ENCODE measurements around the gene CENATAC.
A peak's percentile ranks its signal among the peaks of the same experiment; 100 is the strongest.

Gene CENATAC

GRCh38 chr11:119041821-119042514 lies 44.0 kb downstream of the CENATAC start:
- no peak overlapping the region for H3K4ac ChIP-seq (ENCODE audit: low read depth in 1 of 2, low read length in 2 of 2)
- no peak overlapping the region for H4K8ac ChIP-seq (ENCODE audit: low read length)
- no peak overlapping the region for H2AK5ac ChIP-seq (ENCODE audit: low read length, severe bottlenecking)
- no peak overlapping the region for H2AFZ ChIP-seq (ENCODE audit: low read depth, low read length)
- no peak overlapping the region for H2BK120ac ChIP-seq (ENCODE audit: low read depth, low read length)
- H3K9ac ChIP-seq (ENCODE audit: low read length), result no peak overlapping the region
- H4K91ac ChIP-seq (ENCODE audit: low read length), result no peak overlapping the region
- peak; percentile 9 for DNase-seq
- no peak overlapping the region for H3K18ac ChIP-seq (ENCODE audit: low read depth in 1 of 2, low read length in 2 of 2)
- no peak overlapping the region for H2BK15ac ChIP-seq (ENCODE audit: low read depth, poor library complexity, severe bottlenecking)
- peaks cover 26 to 28% of the 10 kb centered on the region in 2 experiments for H3K36me3 ChIP-seq (ENCODE audit: control insufficient read depth in 1 of 2, insufficient read depth in 2 of 2, low read depth in 1 of 2, low read length in 2 of 2)
- H2BK5ac ChIP-seq (ENCODE audit: low read depth, low read length, poor library complexity, severe bottlenecking), result no peak overlapping the region
- H2BK12ac ChIP-seq (ENCODE audit: low read length in 2 of 2), result no peak overlapping the region
- no peaks in the 10 kb centered on the region for H3K9me3 ChIP-seq (ENCODE audit: control insufficient read depth, low read length)
- H3K23ac ChIP-seq (ENCODE audit: low read length in 2 of 2), result no peak overlapping the region
- 81% methylated on average over 3 of the region's 4 CpGs for WGBS
- H3K4me1 ChIP-seq (ENCODE audit: control insufficient read depth, insufficient read depth, low read depth, low read length), result no peaks in the 10 kb centered on the region
- no peak overlapping the region for H3K4me3 ChIP-seq (ENCODE audit: insufficient read depth in 1 of 2, low read depth in 1 of 2, low read length in 2 of 2)
- peaks cover 0 to 4% of the 10 kb centered on the region in 2 experiments for H3K27me3 ChIP-seq (ENCODE audit: control insufficient read depth in 1 of 2, insufficient read depth in 1 of 2, low read length in 2 of 2)
- no peaks in the 10 kb centered on the region for H3K79me1 ChIP-seq (replicated peaks; ENCODE audit: low read length, poor library complexity, severe bottlenecking)
- no peak overlapping the region for H3K4me2 ChIP-seq (ENCODE audit: low read length, poor library complexity, severe bottlenecking)
- H3K14ac ChIP-seq (ENCODE audit: low read length in 2 of 2), result no peak overlapping the region
- H3K27ac ChIP-seq (ENCODE audit: low read length, poor library complexity, severe bottlenecking), result no peak overlapping the region

GRCh38 chr11:119042927-119043326 lies 45.0 kb downstream of the CENATAC start:
- H2BK5ac ChIP-seq (ENCODE audit: low read depth, low read length, poor library complexity, severe bottlenecking), result no peak overlapping the region
- WGBS, result 94% methylated on average over 8 of the region's 9 CpGs
- H3K36me3 ChIP-seq (ENCODE audit: control insufficient read depth in 1 of 2, insufficient read depth in 2 of 2, low read depth in 1 of 2, low read length in 2 of 2), result peaks cover 36 to 38% of the 10 kb centered on the region in 2 experiments
- H2AK5ac ChIP-seq (ENCODE audit: low read length, severe bottlenecking), result no peak overlapping the region
- H3K79me1 ChIP-seq (replicated peaks; ENCODE audit: low read length, poor library complexity, severe bottlenecking), result no peaks in the 10 kb centered on the region
- no peak overlapping the region for H3K9ac ChIP-seq (ENCODE audit: low read length)
- no peak overlapping the region for H3K18ac ChIP-seq (ENCODE audit: low read depth in 1 of 2, low read length in 2 of 2)
- H4K91ac ChIP-seq (ENCODE audit: low read length), result no peak overlapping the region
- no peak overlapping the region for H4K8ac ChIP-seq (ENCODE audit: low read length)
- H2AFZ ChIP-seq (ENCODE audit: low read depth, low read length), result no peak overlapping the region
- H3K4me2 ChIP-seq (ENCODE audit: low read length, poor library complexity, severe bottlenecking), result no peak overlapping the region
- no peak overlapping the region for H2BK120ac ChIP-seq (ENCODE audit: low read depth, low read length)
- no peak overlapping the region for H3K4ac ChIP-seq (ENCODE audit: low read depth in 1 of 2, low read length in 2 of 2)
- H3K23ac ChIP-seq (ENCODE audit: low read length in 2 of 2), result no peak overlapping the region
- H2BK15ac ChIP-seq (ENCODE audit: low read depth, poor library complexity, severe bottlenecking), result no peak overlapping the region
- H3K4me3 ChIP-seq (ENCODE audit: insufficient read depth in 1 of 2, low read depth in 1 of 2, low read length in 2 of 2), result no peak overlapping the region
- H3K27ac ChIP-seq (ENCODE audit: low read length, poor library complexity, severe bottlenecking), result no peak overlapping the region
- H3K9me3 ChIP-seq (ENCODE audit: control insufficient read depth, low read length), result no peaks in the 10 kb centered on the region
- peaks cover 0 to 4% of the 10 kb centered on the region in 2 experiments for H3K27me3 ChIP-seq (ENCODE audit: control insufficient read depth in 1 of 2, insufficient read depth in 1 of 2, low read length in 2 of 2)
- no peaks in the 10 kb centered on the region for H3K4me1 ChIP-seq (ENCODE audit: control insufficient read depth, insufficient read depth, low read depth, low read length)
- no peak overlapping the region for H3K14ac ChIP-seq (ENCODE audit: low read length in 2 of 2)
- DNase-seq, result no peak
- no peak overlapping the region for H2BK12ac ChIP-seq (ENCODE audit: low read length in 2 of 2)

DNA sequence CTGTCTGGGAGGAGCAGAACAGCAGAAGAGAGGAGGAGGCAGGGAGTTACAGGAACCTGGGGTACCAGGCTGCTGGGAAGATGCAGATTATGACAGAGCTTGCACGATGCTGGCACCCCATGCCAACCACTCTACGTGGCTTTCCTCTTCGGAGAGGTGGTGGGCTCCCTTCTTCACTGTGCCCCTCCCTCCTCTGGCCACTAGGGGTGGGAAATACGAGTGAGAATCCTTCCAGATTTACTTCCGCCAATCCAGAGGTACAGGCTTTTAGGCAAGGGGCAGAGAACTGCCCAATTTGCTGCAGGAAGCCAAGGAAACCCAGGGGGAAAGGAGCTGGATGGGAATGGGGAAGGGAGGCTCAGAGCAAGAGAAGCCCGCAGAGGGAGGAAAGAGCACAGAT lies 46.8 kb downstream of the CENATAC start:
- no peak overlapping the region for H3K14ac ChIP-seq (ENCODE audit: low read length in 2 of 2)
- no peak overlapping the region for H2BK15ac ChIP-seq (ENCODE audit: low read depth, poor library complexity, severe bottlenecking)
- no peak overlapping the region for H3K4me2 ChIP-seq (ENCODE audit: low read length, poor library complexity, severe bottlenecking)
- no peak overlapping the region for H2AFZ ChIP-seq (ENCODE audit: low read depth, low read length)
- no peak overlapping the region for H2BK12ac ChIP-seq (ENCODE audit: low read length in 2 of 2)
- H3K9me3 ChIP-seq (ENCODE audit: control insufficient read depth, low read length), result no peaks in the 10 kb centered on the region
- H2AK5ac ChIP-seq (ENCODE audit: low read length, severe bottlenecking), result no peak overlapping the region
- no peak overlapping the region for H4K91ac ChIP-seq (ENCODE audit: low read length)
- H2BK5ac ChIP-seq (ENCODE audit: low read depth, low read length, poor library complexity, severe bottlenecking), result no peak overlapping the region
- no peak overlapping the region for H3K27ac ChIP-seq (ENCODE audit: low read length, poor library complexity, severe bottlenecking)
- H3K4me1 ChIP-seq (ENCODE audit: control insufficient read depth, insufficient read depth, low read depth, low read length), result no peaks in the 10 kb centered on the region
- H3K79me1 ChIP-seq (replicated peaks; ENCODE audit: low read length, poor library complexity, severe bottlenecking), result peaks cover 4% of the 10 kb centered on the region
- peak overlapping the region; percentile 23 for H4K8ac ChIP-seq (ENCODE audit: low read length)
- no peak overlapping the region for H3K9ac ChIP-seq (ENCODE audit: low read length)
- no peak overlapping the region for H3K4ac ChIP-seq (ENCODE audit: low read depth in 1 of 2, low read length in 2 of 2)
- H3K18ac ChIP-seq (ENCODE audit: low read depth in 1 of 2, low read length in 2 of 2), result no peak overlapping the region
- peaks cover 54 to 56% of the 10 kb centered on the region in 2 experiments for H3K36me3 ChIP-seq (ENCODE audit: control insufficient read depth in 1 of 2, insufficient read depth in 2 of 2, low read depth in 1 of 2, low read length in 2 of 2)
- no peak overlapping the region for H3K23ac ChIP-seq (ENCODE audit: low read length in 2 of 2)
- no peak overlapping the region for H3K4me3 ChIP-seq (ENCODE audit: insufficient read depth in 1 of 2, low read depth in 1 of 2, low read length in 2 of 2)
- 83% methylated on average over 5 of the region's 6 CpGs for WGBS
- DNase-seq, result no peak
- H3K27me3 ChIP-seq (ENCODE audit: control insufficient read depth in 1 of 2, insufficient read depth in 1 of 2, low read length in 2 of 2), result no peaks in the 10 kb centered on the region
- no peak overlapping the region for H2BK120ac ChIP-seq (ENCODE audit: low read depth, low read length)

- no peak overlapping the region for H2BK15ac ChIP-seq (ENCODE audit: low read depth, poor library complexity, severe bottlenecking)
- no peak overlapping the region for H3K4me3 ChIP-seq (ENCODE audit: insufficient read depth in 1 of 2, low read depth in 1 of 2, low read length in 2 of 2)
- no peak overlapping the region for H3K9ac ChIP-seq (ENCODE audit: low read length)
- no peak overlapping the region for H3K18ac ChIP-seq (ENCODE audit: low read depth in 1 of 2, low read length in 2 of 2)
- H3K23ac ChIP-seq (ENCODE audit: low read length in 2 of 2), result no peak overlapping the region
- H3K4me1 ChIP-seq (ENCODE audit: control insufficient read depth, insufficient read depth, low read depth, low read length), result no peaks in the 10 kb centered on the region
- H3K14ac ChIP-seq (ENCODE audit: low read length in 2 of 2), result no peak overlapping the region
- H2AK5ac ChIP-seq (ENCODE audit: low read length, severe bottlenecking), result no peak overlapping the region
- no peak overlapping the region for H3K4ac ChIP-seq (ENCODE audit: low read depth in 1 of 2, low read length in 2 of 2)
- H3K9me3 ChIP-seq (ENCODE audit: control insufficient read depth, low read length), result no peaks in the 10 kb centered on the region
- H4K91ac ChIP-seq (ENCODE audit: low read length), result no peak overlapping the region
- DNase-seq, result no peak
- no peak overlapping the region for H2BK120ac ChIP-seq (ENCODE audit: low read depth, low read length)
- H3K4me2 ChIP-seq (ENCODE audit: low read length, poor library complexity, severe bottlenecking), result no peak overlapping the region
- H2BK5ac ChIP-seq (ENCODE audit: low read depth, low read length, poor library complexity, severe bottlenecking), result no peak overlapping the region
- WGBS, result 96% methylated on average over 6 of the region's 6 CpGs
- peaks cover 11% of the 10 kb centered on the region for H3K79me1 ChIP-seq (replicated peaks; ENCODE audit: low read length, poor library complexity, severe bottlenecking)
- H3K36me3 ChIP-seq (ENCODE audit: control insufficient read depth in 1 of 2, insufficient read depth in 2 of 2, low read depth in 1 of 2, low read length in 2 of 2), result peaks cover 65 to 72% of the 10 kb centered on the region in 2 experiments
- no peak overlapping the region for H3K27ac ChIP-seq (ENCODE audit: low read length, poor library complexity, severe bottlenecking)
- no peak overlapping the region for H2AFZ ChIP-seq (ENCODE audit: low read depth, low read length)
- no peak overlapping the region for H4K8ac ChIP-seq (ENCODE audit: low read length)
- H3K27me3 ChIP-seq (ENCODE audit: control insufficient read depth in 1 of 2, insufficient read depth in 1 of 2, low read length in 2 of 2), result no peaks in the 10 kb centered on the region
- no peak overlapping the region for H2BK12ac ChIP-seq (ENCODE audit: low read length in 2 of 2)
Observed at GRCh38 chr11:119046489-119046888, 48.6 kb downstream of the CENATAC start.
